PC-3 (cell line): ENCODE data around the gene RNU6-1. TPM values are rescaled to one million over a fixed set of nuclear protein-coding genes. Genes with fewer than 3 reads are reported as not detected.

Source experiments
- ATAC-seq: fragments of 200-7000 bp; cut with Tn5 transposase; 2 replicates; pipeline ENCODE4 v1.9.1; 2020; ENCODE audit warnings: mild to moderate bottlenecking, moderate library complexity
- BruUV-seq: library from RNA; stranded (reverse); fragments of 400-500 nt; replicated peaks from 2 replicates; lab custom pipeline; 2021; lab: Mats Ljungman, UMichigan
- CTCF ChIA-PET: fragments of 300-600 bp; sonication (Branson Sonifier 250); formaldehyde crosslinking; loops from one replicate; lab custom pipeline; 2022; ENCODE audit warnings: antibody characterized with exemption; lab: Charles Lee
- POLR2A ChIA-PET: fragments of 300-600 bp; sonication (Branson Sonifier 250); formaldehyde crosslinking; loops from one replicate; lab custom pipeline; 2022; ENCODE audit warnings: antibody characterized with exemption; ENCODE audit not compliant: unreplicated experiment; lab: Charles Lee
- DNase-seq: peaks from one replicate; pipeline ENCODE4 v3.0.0-alpha.2; 2015
- H2AFZ ChIP-seq: fragments of 300-600 bp; sonication (generic); 2 replicates; pipeline ENCODE4 v1.6.0; 2016; ENCODE audit warnings: antibody characterized with exemption, low read length
- H3F3A ChIP-seq: fragments of 300-600 bp; sonication (generic); one replicate; pipeline ENCODE4 v1.6.0; 2017; ENCODE audit warnings: antibody characterized with exemption, low read length, control low read depth, mild to moderate bottlenecking; ENCODE audit not compliant: unreplicated experiment
- H3K27ac ChIP-seq: fragments of 300-600 bp; sonication (generic); 2 replicates; pipeline ENCODE4 v1.5.1; 2016; ENCODE audit warnings: mild to moderate bottlenecking, low read length
- H3K27me3 ChIP-seq: fragments of 300-600 bp; sonication (generic); 2 replicates; pipeline ENCODE4 v1.6.1; 2016; ENCODE audit warnings: low read length, mixed read lengths
- H3K36me3 ChIP-seq: fragments of 300-600 bp; sonication (generic); 2 replicates; pipeline ENCODE4 v1.6.1; 2016; ENCODE audit warnings: low read depth, mixed run types, low read length, mixed read lengths
- H3K4me1 ChIP-seq: fragments of 300-600 bp; sonication (generic); 2 replicates; pipeline ENCODE4 v1.5.1; 2016; ENCODE audit warnings: low read length; ENCODE audit not compliant: insufficient read depth
- H3K4me2 ChIP-seq: fragments of 300-600 bp; sonication (generic); 2 replicates; pipeline ENCODE4 v1.6.0; 2016; ENCODE audit warnings: low read length
- H3K4me3 ChIP-seq: fragments of 300-600 bp; sonication (generic); 2 replicates; pipeline ENCODE4 v1.5.1; 2016; ENCODE audit warnings: mild to moderate bottlenecking, low read length, mixed read lengths
- H3K79me2 ChIP-seq: fragments of 300-600 bp; sonication (generic); 2 replicates; pipeline ENCODE4 v1.6.1; 2017; ENCODE audit warnings: low read length, mixed read lengths
- H3K9ac ChIP-seq: fragments of 300-600 bp; sonication (generic); 2 replicates; pipeline ENCODE4 v1.6.0; 2016; ENCODE audit warnings: mild to moderate bottlenecking, low read length
- H3K9me2 ChIP-seq: fragments of 300-600 bp; sonication (generic); replicated peaks from 2 replicates; pipeline ENCODE4 v1.6.1; 2016; ENCODE audit warnings: mixed run types, low read length, mixed read lengths
- H3K9me3 ChIP-seq: fragments of 300-600 bp; sonication (generic); 2 replicates; pipeline ENCODE4 v1.6.1; 2016; ENCODE audit warnings: low read length, mixed read lengths
- H4K20me1 ChIP-seq: fragments of 300-600 bp; sonication (generic); 2 replicates; pipeline ENCODE4 v1.6.1; 2016; ENCODE audit warnings: low read length, mixed read lengths
- CTCF ChIP-seq: fragments of 300-600 bp; sonication (generic); conservative IDR thresholded peaks from 2 replicates; pipeline ENCODE4 v1.5.1; 2017; ENCODE audit warnings: antibody characterized with exemption, low read depth, mild to moderate bottlenecking, low read length
- EZH2 ChIP-seq: fragments of 300-600 bp; sonication (generic); IDR thresholded peaks from one replicate; pipeline ENCODE4 v1.6.1; 2017; ENCODE audit warnings: antibody characterized with exemption, mild to moderate bottlenecking, low read length; ENCODE audit not compliant: unreplicated experiment
- EZH2phosphoT487 ChIP-seq: fragments of 300-600 bp; sonication (generic); IDR thresholded peaks from 2 replicates; pipeline ENCODE4 v1.6.1; 2018; ENCODE audit warnings: mild to moderate bottlenecking, antibody characterized with exemption, low read length, borderline replicate concordance
- intact Hi-C: fragments of 100-400 bp; cut with micrococcal nuclease; formaldehyde crosslinking; loops from 2 replicates; pipeline ENCODE4 v1.9.0; 2023
- total RNA-seq: library from RNA; depleted of rRNA; stranded (reverse); fragments of >200 nt; gene quantifications from 2 replicates; pipeline ENCODE4 v1.2.3, GENCODE V29; 2014

Gene RNU6-1
- total RNA-seq, 1 experiment from 2014 or later = not detected

GRCh38 chr15:67879440-67880129 is 39.7 kb upstream of the RNU6-1 start:
- H4K20me1 ChIP-seq = no peaks in the 10 kb centered on the region
- no peak for DNase-seq
- H3K9me2 ChIP-seq = no peaks in the 10 kb centered on the region
- TF ChIP-seq EZH2phosphoT487 (no peak), EZH2 (no peak), CTCF (no peak)
- BruUV-seq = no TSS peak
- intact Hi-C loops = no loop called here
- ATAC-seq = no peak
- H3K4me2 ChIP-seq = no peak overlapping the region
- H3K4me1 ChIP-seq = peaks cover 10% of the 10 kb centered on the region
- no peaks in the 10 kb centered on the region for H3K27me3 ChIP-seq
- no peaks in the 10 kb centered on the region for H3K36me3 ChIP-seq
- no peaks in the 10 kb centered on the region for H3K9me3 ChIP-seq
- no peaks in the 10 kb centered on the region for H3F3A ChIP-seq
- POLR2A ChIA-PET = no interaction called here
- H3K79me2 ChIP-seq = no peaks in the 10 kb centered on the region
- CTCF ChIA-PET = no interaction called here
- H3K4me3 ChIP-seq = no peak overlapping the region
- no peak overlapping the region for H3K27ac ChIP-seq
- no peak overlapping the region for H3K9ac ChIP-seq
- H2AFZ ChIP-seq = no peak overlapping the region

GRCh38 chr15:67878712-67879206 is 38.9 kb upstream of the RNU6-1 start:
- BruUV-seq = no TSS peak
- POLR2A ChIA-PET = no interaction called here

More at GRCh38 chr15:67878712-67879206, 38.9 kb upstream of the RNU6-1 start:
- Histone ChIP-seq H3K4me1 (peaks cover 5% of the 10 kb centered on the region; the same call in 1 of the 2 replicates), H3K9ac (no peak overlapping the region), H4K20me1 (no peaks in the 10 kb centered on the region), H3K4me3 (no peak overlapping the region), H3K79me2 (no peaks in the 10 kb centered on the region), H3K27me3 (no peaks in the 10 kb centered on the region), H3F3A (no peaks in the 10 kb centered on the region), H3K9me2 (no peaks in the 10 kb centered on the region), H3K4me2 (no peak overlapping the region), H3K9me3 (no peaks in the 10 kb centered on the region), H3K27ac (no peak overlapping the region), H3K36me3 (no peaks in the 10 kb centered on the region), H2AFZ (no peak overlapping the region)
- ATAC-seq (no peak), DNase-seq (no peak)
- TF ChIP-seq EZH2 (no peak), CTCF (no peak), EZH2phosphoT487 (no peak)
- intact Hi-C loops = no loop called here
- CTCF ChIA-PET = no interaction called here
